Suppressor macrophage treated with lipopolysaccharide for 4 hours (primary cell): ENCODE measurements around the gene ARRB2.
"Not testable (repeated sequence)": the region's sequence is repeated elsewhere in the genome, so short reads cannot be mapped to it uniquely, and the experiment has no call there.

Source experiments
- DNase-seq: peaks from one replicate; pipeline ENCODE4 v3.0.0-alpha.2; 2020

ARRB2 gene

DNA sequence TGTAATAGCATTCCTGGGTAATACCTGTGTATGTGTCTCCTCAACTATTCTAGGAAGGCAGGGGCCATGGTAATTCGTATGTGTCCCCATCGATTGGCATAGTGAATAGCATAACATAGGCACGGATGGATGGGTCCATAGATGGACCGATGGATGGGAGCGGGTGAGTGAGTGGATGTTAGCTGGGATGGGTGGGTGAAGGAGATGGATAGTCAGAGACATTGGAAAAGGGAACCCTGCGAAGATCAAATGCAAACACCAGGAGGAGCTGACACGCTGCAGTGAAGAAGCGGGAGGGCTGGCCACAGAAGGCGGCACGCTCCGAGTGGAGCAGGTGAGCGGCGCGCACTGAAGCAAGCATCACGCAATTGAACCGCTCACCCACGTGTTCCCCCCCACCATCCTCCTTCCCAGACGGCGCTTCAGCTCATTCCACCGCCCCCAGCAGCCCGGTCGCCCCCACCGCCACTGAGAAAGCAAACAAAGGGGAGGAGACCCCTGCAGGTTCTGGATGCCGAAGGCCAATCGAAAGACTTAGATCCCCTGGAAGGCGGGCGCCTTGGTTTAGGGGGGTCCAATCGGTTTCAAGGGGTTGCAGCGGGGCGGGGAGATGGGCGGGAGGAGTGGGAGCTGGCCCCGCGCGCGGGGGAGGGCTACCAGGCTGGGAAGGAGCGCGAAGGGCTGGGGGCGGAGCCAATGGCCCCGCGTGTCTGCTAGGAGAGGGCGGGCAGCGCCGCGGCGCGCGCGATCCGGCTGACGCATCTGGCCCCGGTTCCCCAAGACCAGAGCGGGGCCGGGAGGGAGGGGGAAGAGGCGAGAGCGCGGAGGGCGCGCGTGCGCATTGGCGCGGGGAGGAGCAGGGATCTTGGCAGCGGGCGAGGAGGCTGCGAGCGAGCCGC, at the start of gene ARRB2:
TSS of gene ARRB2 (plus strand) at position 839 of the 899 bp plus-strand sequence. CDS start 90 bp downstream, outside the sequence.
- peak; percentile 99 for DNase-seq

- no peak for DNase-seq
Observed at GRCh38 chr17:4663711-4664110, 46.7 kb upstream of the ARRB2 start.

DNA sequence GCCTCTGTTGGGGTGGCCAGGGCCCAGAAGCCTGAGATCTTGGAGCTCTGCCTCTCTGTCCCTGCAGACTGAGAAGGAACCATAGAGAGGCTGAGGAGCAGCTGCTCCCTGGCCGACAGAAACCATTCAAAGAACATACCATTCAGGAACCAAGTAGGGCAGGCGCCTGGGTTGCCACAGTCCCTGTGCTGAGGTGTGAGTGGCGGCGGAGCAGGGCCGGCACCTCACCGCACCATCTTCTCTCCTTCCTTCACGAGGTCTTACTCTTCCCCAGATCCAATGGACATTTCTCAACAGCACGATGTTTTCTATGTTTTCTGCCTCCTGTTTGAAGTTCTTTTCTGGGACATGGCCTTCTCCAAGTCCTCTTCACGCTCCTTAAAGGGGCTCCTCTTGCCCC, 46.2 kb upstream of the ARRB2 start:
- DNase-seq = no peak

DNA sequence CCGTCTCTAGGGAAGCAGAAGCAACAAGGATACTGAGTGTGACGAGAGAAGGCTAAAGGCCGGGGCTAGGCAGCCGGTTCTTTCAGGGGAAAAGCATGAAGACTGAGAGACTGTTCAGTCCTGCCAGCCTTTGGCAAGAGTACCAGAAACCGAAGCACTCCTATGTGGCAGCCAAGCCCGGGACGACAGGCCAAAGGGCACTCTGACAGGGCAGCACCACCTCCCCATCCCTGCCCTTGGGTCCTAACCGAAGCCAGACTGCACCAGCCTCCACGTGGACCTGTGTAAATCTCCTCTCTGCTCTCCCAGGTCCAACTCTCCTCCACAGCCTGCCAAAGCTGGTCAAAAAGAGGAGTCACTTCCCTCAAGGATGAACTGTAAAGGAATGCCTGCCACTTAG, 45.4 kb upstream of the ARRB2 start:
- DNase-seq = no peak

DNA sequence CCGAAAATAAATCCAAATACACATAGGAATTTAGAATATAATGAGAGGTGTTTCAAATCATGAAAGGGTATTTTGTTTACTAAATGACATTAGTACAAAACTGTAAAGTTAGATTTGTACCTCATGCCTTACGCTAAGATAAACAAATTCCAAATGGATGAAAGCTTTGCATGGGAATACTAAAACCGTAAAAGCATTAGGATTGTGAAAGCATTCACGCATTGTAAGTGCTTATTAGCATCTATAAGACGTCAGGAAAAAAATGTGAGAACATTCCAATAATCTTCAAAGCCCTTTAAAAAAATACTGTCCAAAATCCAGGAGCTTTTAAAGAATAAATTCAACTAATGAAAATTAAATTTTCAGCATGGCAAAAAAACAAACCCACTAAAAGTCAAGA, 44.1 kb upstream of the ARRB2 start:
- no peak for DNase-seq

GRCh38 chr17:4667166-4667565, 43.3 kb upstream of the ARRB2 start:
- DNase-seq = no peak

GRCh38 chr17:4672055-4672630, 38.3 kb upstream of the ARRB2 start:
- no peak for DNase-seq

- no peak for DNase-seq
Observed at GRCh38 chr17:4672751-4673150, 37.7 kb upstream of the ARRB2 start.

DNA sequence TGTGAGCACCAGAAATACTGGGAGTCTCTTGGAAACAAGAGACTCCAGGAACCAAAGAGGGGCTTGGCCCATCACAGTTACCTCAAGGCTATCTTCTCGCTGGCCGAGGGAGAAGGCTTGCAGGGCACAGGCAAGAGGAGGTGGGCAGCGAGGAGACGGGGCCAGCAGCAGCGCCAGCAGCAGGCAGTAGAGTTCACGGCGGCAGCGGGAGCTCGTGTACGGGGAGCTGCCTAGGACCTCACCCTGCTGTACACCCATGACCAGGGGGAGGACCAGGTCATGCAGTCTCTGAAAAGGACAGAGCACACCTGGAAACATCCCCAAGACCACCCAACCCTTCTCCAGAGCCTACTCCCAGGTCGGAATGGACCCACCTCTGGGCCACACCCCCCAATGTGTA, 37.3 kb upstream of the ARRB2 start:
- DNase-seq = no peak

GRCh38 chr17:4673986-4674684, 36.3 kb upstream of the ARRB2 start:
- DNase-seq = no peak

- DNase-seq = no peak
Observed at GRCh38 chr17:4674685-4674998, 35.8 kb upstream of the ARRB2 start.

- DNase-seq = no peak
Observed at GRCh38 chr17:4675791-4676190, 34.6 kb upstream of the ARRB2 start.

DNA sequence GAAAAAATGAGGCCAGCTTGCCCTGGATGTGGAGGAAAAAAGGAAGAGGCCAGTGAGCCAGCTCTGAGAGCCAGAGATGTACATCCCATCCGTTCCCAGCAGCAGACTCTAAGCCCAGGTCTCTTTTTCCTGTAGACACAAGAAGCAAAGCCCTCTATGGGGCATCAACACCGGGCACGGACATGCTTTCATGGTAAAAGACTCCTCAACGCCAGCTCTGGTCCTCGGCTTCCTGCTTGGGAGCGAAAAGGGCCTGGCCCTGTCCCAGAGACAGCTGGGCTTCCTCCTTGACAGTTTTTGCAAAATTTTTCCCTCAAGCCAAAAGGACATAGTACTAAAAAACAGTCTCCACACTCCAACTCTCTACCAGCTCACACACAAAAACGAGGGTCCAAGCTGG, 33.6 kb upstream of the ARRB2 start:
- no peak for DNase-seq

DNA sequence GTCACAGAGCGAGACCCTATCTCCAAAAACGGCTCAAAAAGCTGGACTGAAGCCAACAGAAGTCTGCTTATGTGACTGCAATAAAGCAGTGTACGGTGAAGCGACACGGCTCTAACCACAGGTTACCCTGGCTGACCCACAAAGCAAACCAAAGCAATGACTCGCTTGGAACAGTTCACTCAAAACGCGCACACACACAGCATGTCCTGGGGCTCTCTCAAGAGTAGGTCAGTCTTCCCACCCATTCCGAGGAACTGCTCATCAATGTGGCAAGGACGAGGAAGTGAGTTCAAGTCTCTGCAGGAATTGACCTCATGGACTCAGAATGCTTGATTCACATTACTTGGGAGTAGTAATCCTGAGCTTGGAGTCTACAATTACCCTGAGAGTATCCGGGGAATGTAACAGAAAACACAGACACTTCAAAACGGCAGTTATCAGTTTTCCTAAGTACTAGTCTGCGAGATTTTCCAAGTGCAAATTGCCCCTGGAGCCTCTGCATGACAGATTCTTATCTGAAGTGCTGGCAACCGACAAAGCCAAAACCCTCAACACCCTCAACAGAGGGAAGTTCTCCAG, 31.9 kb upstream of the ARRB2 start:
- DNase-seq = peak; percentile 81

DNA sequence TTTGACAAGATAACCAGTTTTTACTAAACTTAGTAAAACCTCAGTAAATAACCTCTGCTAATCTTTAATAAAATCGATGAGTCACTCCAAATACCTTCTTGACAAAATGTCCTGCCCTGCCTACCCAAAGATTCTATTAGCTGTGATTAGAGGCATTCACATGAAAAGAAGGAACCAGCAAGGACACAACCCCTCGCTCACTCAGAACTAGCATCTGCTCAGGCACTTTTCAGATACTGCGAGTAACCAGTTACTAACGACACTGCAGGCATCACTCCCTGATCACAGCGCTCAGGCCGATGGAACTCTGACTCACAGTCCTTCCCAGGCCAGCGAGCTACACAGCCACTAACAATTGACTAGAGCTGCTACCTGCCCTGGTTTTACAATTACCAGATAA, 30.8 kb upstream of the ARRB2 start:
- no peak for DNase-seq

- DNase-seq = not testable (repeated sequence)
Observed at GRCh38 chr17:4683739-4684138, 26.7 kb upstream of the ARRB2 start.

- DNase-seq = not testable (repeated sequence)
Observed at GRCh38 chr17:4689872-4690271, 20.6 kb upstream of the ARRB2 start.

GRCh38 chr17:4690745-4691144, 19.7 kb upstream of the ARRB2 start:
- no peak for DNase-seq

- DNase-seq = no peak
Observed at GRCh38 chr17:4691686-4692085, 18.7 kb upstream of the ARRB2 start.

DNA sequence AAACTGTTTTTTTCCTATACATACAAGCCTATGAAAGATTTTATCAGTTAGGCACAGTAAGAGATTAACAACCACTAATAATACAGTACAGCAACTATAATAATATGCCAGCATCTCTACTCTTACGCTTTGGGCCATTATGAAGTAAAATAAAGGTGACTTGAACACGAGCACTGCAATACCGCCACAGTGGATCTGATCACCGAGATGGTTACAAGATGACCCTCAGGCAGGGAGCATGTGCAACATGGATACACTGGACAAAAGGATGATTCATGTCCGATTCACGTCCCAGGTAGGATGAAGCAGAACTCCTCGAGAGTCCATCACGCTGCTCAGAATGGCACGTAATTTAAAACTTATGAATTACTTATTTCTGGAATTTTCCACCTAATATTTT, 17.0 kb upstream of the ARRB2 start:
- DNase-seq = no peak

- DNase-seq = peak; percentile 30
Observed at GRCh38 chr17:4696437-4696805, 14.0 kb upstream of the ARRB2 start.

GRCh38 chr17:4699401-4700056, 10.9 kb upstream of the ARRB2 start:
- not testable (repeated sequence) for DNase-seq

GRCh38 chr17:4701116-4701515, 9.3 kb upstream of the ARRB2 start:
- no peak for DNase-seq
